OCI-LY1 (cell line): ENCODE data around the gene FAXDC2.

Source experiments
- H2AFZ ChIP-seq: fragments of 200-600 bp; sonication (generic), shearing (Covaris generic); 2 replicates; pipeline ENCODE4 v1.6.0; 2014; ENCODE audit warnings: antibody characterized with exemption, mild to moderate bottlenecking, low read length
- H3F3A ChIP-seq: fragments of 200-600 bp; sonication (generic), shearing (Covaris generic); 2 replicates; pipeline ENCODE4 v1.6.0; 2014; ENCODE audit warnings: mild to moderate bottlenecking, antibody characterized with exemption, low read length, moderate library complexity; ENCODE audit not compliant: insufficient read depth
- H3K27ac ChIP-seq: fragments of 200-600 bp; sonication (generic); 2 replicates; pipeline ENCODE4 v1.5.1; 2014; ENCODE audit warnings: low read length, mixed run types, mild to moderate bottlenecking, low read depth; ENCODE audit not compliant: poor library complexity, severe bottlenecking
- H3K27me3 ChIP-seq: fragments of 200-600 bp; sonication (generic); 2 replicates; pipeline ENCODE4 v1.6.0; 2014; ENCODE audit warnings: antibody characterized with exemption, mild to moderate bottlenecking, low read length, moderate library complexity; ENCODE audit not compliant: insufficient read depth
- H3K36me3 ChIP-seq: fragments of 200-600 bp; sonication (generic); 2 replicates; pipeline ENCODE4 v1.6.1; 2014; ENCODE audit warnings: mild to moderate bottlenecking, antibody characterized with exemption, low read length, moderate library complexity, mixed read lengths; ENCODE audit not compliant: insufficient read depth
- H3K4me1 ChIP-seq: fragments of 200-600 bp; sonication (generic); 2 replicates; pipeline ENCODE4 v1.5.1; 2014; ENCODE audit warnings: mild to moderate bottlenecking, low read length, moderate library complexity; ENCODE audit not compliant: insufficient read depth, severe bottlenecking
- H3K4me2 ChIP-seq: fragments of 200-600 bp; sonication (generic), shearing (Covaris generic); 2 replicates; pipeline ENCODE4 v1.6.1; 2014; ENCODE audit warnings: low read length
- H3K4me3 ChIP-seq: fragments of 200-600 bp; sonication (generic); 2 replicates; pipeline ENCODE4 v1.5.1; 2014; ENCODE audit warnings: low read length, low read depth, mild to moderate bottlenecking, mixed read lengths; ENCODE audit not compliant: poor library complexity, severe bottlenecking
- H3K79me2 ChIP-seq: fragments of 200-600 bp; shearing (Covaris generic); 2 replicates; pipeline ENCODE4 v1.6.1; 2016; ENCODE audit warnings: mixed run types, low read length, mixed read lengths; ENCODE audit not compliant: insufficient read depth
- H3K9ac ChIP-seq: fragments of 200-600 bp; sonication (generic), shearing (Covaris generic); 2 replicates; pipeline ENCODE4 v1.6.1; 2014; ENCODE audit warnings: mild to moderate bottlenecking, low read length, mixed read lengths
- H3K9me2 ChIP-seq: fragments of 200-600 bp; sonication (generic), shearing (Covaris generic); 2 replicates; pipeline ENCODE4 v1.6.1; 2014; ENCODE audit warnings: low read depth, mild to moderate bottlenecking, low read length, mixed read lengths
- H3K9me3 ChIP-seq: fragments of 200-600 bp; shearing (Covaris generic); 2 replicates; pipeline ENCODE4 v1.6.1; 2014; ENCODE audit warnings: low read length, mixed read lengths
- H4K20me1 ChIP-seq: fragments of 200-600 bp; sonication (generic), shearing (Covaris generic); 2 replicates; pipeline ENCODE4 v1.6.0; 2016; ENCODE audit warnings: mild to moderate bottlenecking, low read length; ENCODE audit not compliant: insufficient read depth
- CTCF ChIP-seq: fragments of 200-600 bp; sonication (generic), shearing (Covaris generic); IDR thresholded peaks from 2 replicates; pipeline ENCODE4 v1.5.1; 2017; ENCODE audit warnings: mild to moderate bottlenecking, antibody characterized with exemption, low read length, moderate library complexity, mixed read lengths
- EZH2 ChIP-seq: fragments of 200-600 bp; sonication (generic), shearing (Covaris generic); IDR thresholded peaks from 2 replicates; pipeline ENCODE4 v1.8.0; 2017; ENCODE audit warnings: borderline replicate concordance, mixed run types, mild to moderate bottlenecking, antibody characterized with exemption, low read length, moderate library complexity, mixed read lengths

The FAXDC2 gene

GRCh38 chr5:154858972-154859871 is 8.8 kb upstream of the FAXDC2 start:
- Histone ChIP-seq H3K79me2 (peaks cover 50% of the 10 kb centered on the region), H3K9me2 (no peaks in the 10 kb centered on the region), H3K4me1 (peaks cover 39% of the 10 kb centered on the region), H3K27ac (peak overlapping the region; percentile 95), H3K4me2 (peak overlapping the region; percentile 97), H3K9me3 (no peaks in the 10 kb centered on the region), H4K20me1 (no peaks in the 10 kb centered on the region), H3K36me3 (peaks cover 27% of the 10 kb centered on the region), H3K27me3 (no peaks in the 10 kb centered on the region), H3K9ac (peak overlapping the region; percentile 80), H3K4me3 (peak overlapping the region; percentile 82), H2AFZ (no peak overlapping the region), H3F3A (no peaks in the 10 kb centered on the region)
- TF ChIP-seq CTCF (no peak), EZH2 (no peak)

- Histone ChIP-seq H3K36me3 (peaks cover 19% of the 10 kb centered on the region), H3K9me2 (no peaks in the 10 kb centered on the region), H3K9me3 (no peaks in the 10 kb centered on the region), H3K4me1 (peaks cover 39% of the 10 kb centered on the region), H3K27ac (peak within 1 kb of the TSS; percentile 95), H3K9ac (peak within 1 kb of the TSS; percentile 80), H3K4me2 (peak within 1 kb of the TSS; percentile 97), H3K79me2 (peaks cover 46% of the 10 kb centered on the region), H3K4me3 (peak within 1 kb of the TSS; percentile 82), H4K20me1 (no peaks in the 10 kb centered on the region), H2AFZ (no peak within 1 kb of the TSS), H3K27me3 (no peaks in the 10 kb centered on the region), H3F3A (no peaks in the 10 kb centered on the region)
- TF ChIP-seq EZH2 (no peak), CTCF (no peak)
Measured at GRCh38 chr5:154858297-154858971, 8.0 kb upstream of the FAXDC2 start, which contains the start of gene CNOT8. TSS of gene CNOT8 (plus strand) at chr5:154858627. CDS start at chr5:154863279, 4,652 bp downstream.

GRCh38 chr5:154857530-154858296 is 7.3 kb upstream of the FAXDC2 start:
- Histone ChIP-seq H3K9ac (peak overlapping the region; percentile 80), H3K4me2 (peak overlapping the region; percentile 97), H3K27me3 (no peaks in the 10 kb centered on the region), H3F3A (no peaks in the 10 kb centered on the region), H3K4me3 (peak overlapping the region; percentile 82), H3K79me2 (peaks cover 39% of the 10 kb centered on the region), H3K27ac (peak overlapping the region; percentile 95), H3K9me2 (no peaks in the 10 kb centered on the region), H3K4me1 (peaks cover 37% of the 10 kb centered on the region), H2AFZ (no peak overlapping the region), H3K36me3 (peaks cover 12% of the 10 kb centered on the region; the same call in 1 of the 2 replicates), H3K9me3 (no peaks in the 10 kb centered on the region), H4K20me1 (no peaks in the 10 kb centered on the region)
- no peak for TF ChIP-seq CTCF
- TF ChIP-seq EZH2, result no peak
